ENCODE data around the gene ADAM12.
"Not testable (repeated sequence)": the region's sequence is repeated elsewhere in the genome, so short reads cannot be mapped to it uniquely, and the experiment has no call there.

ADAM12 gene

GRCh38 chr10:126255313-126255712, 133.0 kb downstream of the ADAM12 start:
- no peak for TF ChIP-seq CTCF (conservative IDR thresholded peaks at IDR 0.05)

GRCh38 chr10:126253611-126253998, 134.7 kb downstream of the ADAM12 start:
- H3K27ac ChIP-seq = no peak overlapping the region
- no peak for TF ChIP-seq CTCF (conservative IDR thresholded peaks at IDR 0.05)

More at GRCh38 chr10:126255313-126255712, 133.0 kb downstream of the ADAM12 start:
- H3K27ac ChIP-seq = no peak overlapping the region

GRCh38 chr10:126252884-126253610, 135.2 kb downstream of the ADAM12 start:
- H3K27ac ChIP-seq = no peak overlapping the region
- TF ChIP-seq CTCF (conservative IDR thresholded peaks at IDR 0.05) = no peak

GRCh38 chr10:126251778-126252407, 136.4 kb downstream of the ADAM12 start:
- TF ChIP-seq CTCF (conservative IDR thresholded peaks at IDR 0.05) = no peak
- no peak overlapping the region for H3K27ac ChIP-seq

GRCh38 chr10:126250527-126251310, 137.6 kb downstream of the ADAM12 start:
- H3K27ac ChIP-seq = no peak overlapping the region
- TF ChIP-seq CTCF (conservative IDR thresholded peaks at IDR 0.05) = no peak

- TF ChIP-seq CTCF (conservative IDR thresholded peaks at IDR 0.05) = no peak
- H3K27ac ChIP-seq = peak overlapping the region; percentile 31; the same call in 1 of the 2 replicates
Measured at GRCh38 chr10:126250045-126250444, 138.2 kb downstream of the ADAM12 start.

- no peak overlapping the region for H3K27ac ChIP-seq
Measured at GRCh38 chr10:126247446-126247975, 140.8 kb downstream of the ADAM12 start.

GRCh38 chr10:126246396-126246795, 141.9 kb downstream of the ADAM12 start:
- H3K27ac ChIP-seq = not testable (repeated sequence)

More at GRCh38 chr10:126247446-126247975, 140.8 kb downstream of the ADAM12 start:
- TF ChIP-seq CTCF (conservative IDR thresholded peaks at IDR 0.05) = no peak
